SK-N-MC (cell line): ENCODE results near the gene MTMR3.

Experiments
- DNase-seq: peaks from one replicate; pipeline ENCODE4 v3.0.0-alpha.2; 2011; ENCODE audit warnings: low read depth, low spot score
- H3K27ac ChIP-seq: fragments of 200-600 bp; sonication (generic); 2 replicates; pipeline ENCODE4 v1.5.1; 2016; ENCODE audit warnings: mixed run types
- H3K36me3 ChIP-seq: fragments of 200-600 bp; sonication (generic); 2 replicates; pipeline ENCODE4 v1.6.1; 2017; ENCODE audit warnings: antibody characterized with exemption, low read length, mixed read lengths; ENCODE audit not compliant: insufficient read depth
- H3K4me3 ChIP-seq: fragments of 200-600 bp; sonication (generic); 2 replicates; pipeline ENCODE4 v1.5.1; 2016
- H3K9ac ChIP-seq: fragments of 200-600 bp; sonication (generic); 2 replicates; pipeline ENCODE4 v1.8.0; 2017; ENCODE audit warnings: mixed run types, mixed read lengths; ENCODE audit not compliant: insufficient read length
- H3K9me3 ChIP-seq: fragments of 200-600 bp; sonication (generic); 2 replicates; pipeline ENCODE4 v1.6.1; 2017; ENCODE audit warnings: low read depth, mild to moderate bottlenecking, antibody characterized with exemption, low read length, moderate library complexity, mixed read lengths
- EZH2 ChIP-seq: fragments of 200-600 bp; sonication (generic); IDR thresholded peaks from one replicate; pipeline ENCODE4 v1.6.1; 2017; ENCODE audit warnings: antibody characterized with exemption
- FOXP2 ChIP-seq: optimal IDR thresholded peaks from 2 replicates; pipeline ENCODE3; 2011; ENCODE audit warnings: mild to moderate bottlenecking, moderate library complexity; ENCODE audit not compliant: insufficient read depth; ENCODE audit errors: extremely low read length, control extremely low read depth
- POLR2AphosphoS5 ChIP-seq: IDR thresholded peaks from 2 replicates; pipeline ENCODE4 v1.6.1; 2012; ENCODE audit warnings: mild to moderate bottlenecking, low read depth, low read length, borderline replicate concordance

Gene MTMR3

GRCh38 chr22:30031328-30031727, 148.4 kb downstream of the MTMR3 start:
- TF ChIP-seq EZH2 (no peak), POLR2AphosphoS5 (no peak), FOXP2 (no peak)

DNA sequence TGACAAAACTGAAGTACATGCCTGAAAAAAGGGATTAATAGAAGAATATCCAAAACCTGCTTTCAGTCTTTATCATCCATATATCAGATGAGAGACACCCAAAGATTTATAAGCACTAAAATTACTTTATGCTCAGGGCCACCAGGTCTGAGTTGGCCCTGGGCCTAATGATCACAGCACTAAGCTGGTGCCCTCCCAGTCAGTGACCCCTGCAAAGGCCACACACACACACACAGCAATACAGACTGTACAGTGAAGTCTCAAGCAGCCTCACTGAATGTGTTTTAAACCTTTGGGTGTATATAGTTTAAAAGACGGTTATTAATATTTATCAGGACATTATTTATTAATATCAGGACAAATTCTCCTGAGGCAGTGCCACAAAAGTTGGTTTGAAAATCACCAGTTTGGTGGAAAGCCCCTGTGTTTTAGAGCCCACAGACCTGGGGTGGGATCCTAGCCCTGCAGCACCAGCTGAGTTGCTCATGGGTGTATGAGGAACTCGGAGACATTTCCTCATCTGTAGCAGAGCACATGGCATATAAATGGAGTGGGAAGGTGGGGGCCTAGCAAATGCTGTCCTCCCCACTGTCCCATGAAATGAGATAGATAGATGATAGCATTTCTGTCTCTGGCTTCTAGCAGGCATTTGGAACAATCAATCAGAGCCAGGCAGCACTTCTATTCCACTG, 148.9 kb downstream of the MTMR3 start:
- Histone ChIP-seq H3K27ac (no peak overlapping the region), H3K9me3 (no peaks in the 10 kb centered on the region), H3K36me3 (no peaks in the 10 kb centered on the region; the same call in 1 of the 2 replicates), H3K4me3 (no peak overlapping the region), H3K9ac (no peak overlapping the region)
- no peak for DNase-seq
- no peak for TF ChIP-seq FOXP2
- TF ChIP-seq POLR2AphosphoS5 = no peak
- TF ChIP-seq EZH2 = no peak

More at GRCh38 chr22:30031328-30031727, 148.4 kb downstream of the MTMR3 start:
- H3K9ac ChIP-seq = no peak overlapping the region
- no peaks in the 10 kb centered on the region for H3K9me3 ChIP-seq
- DNase-seq = no peak
- peaks cover under 1% of the 10 kb centered on the region; the same call in 1 of the 2 replicates for H3K36me3 ChIP-seq
- no peak overlapping the region for H3K4me3 ChIP-seq
- H3K27ac ChIP-seq = no peak overlapping the region

- DNase-seq = no peak
- Histone ChIP-seq H3K27ac (no peak overlapping the region), H3K4me3 (no peak overlapping the region), H3K36me3 (no peaks in the 10 kb centered on the region), H3K9ac (no peak overlapping the region), H3K9me3 (no peaks in the 10 kb centered on the region)
- TF ChIP-seq POLR2AphosphoS5 (no peak), EZH2 (no peak), FOXP2 (no peak)
Measured at GRCh38 chr22:30033137-30033536, 150.2 kb downstream of the MTMR3 start.

DNA sequence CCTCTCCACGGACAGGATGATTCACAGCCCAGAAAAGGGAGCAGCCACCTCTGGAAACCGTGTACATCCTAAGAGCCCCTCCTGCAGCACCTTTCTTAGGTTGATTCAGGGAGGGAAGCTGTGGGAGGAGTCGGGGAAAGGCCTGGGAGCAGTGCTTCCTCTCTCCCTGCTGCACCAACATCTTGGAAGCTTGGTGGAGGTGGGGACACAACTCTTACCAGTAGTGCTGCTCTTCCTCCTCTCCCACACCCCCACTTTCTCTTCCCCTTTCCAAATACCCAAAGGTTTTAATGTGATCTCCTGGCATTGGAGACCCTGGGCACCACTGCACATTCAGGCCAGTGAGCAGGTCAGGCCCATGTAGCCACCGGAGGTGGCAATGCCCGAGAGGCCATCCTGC, 150.9 kb downstream of the MTMR3 start:
- DNase-seq = no peak
- Histone ChIP-seq H3K9ac (no peak overlapping the region), H3K36me3 (no peaks in the 10 kb centered on the region), H3K9me3 (no peaks in the 10 kb centered on the region), H3K27ac (no peak overlapping the region), H3K4me3 (no peak overlapping the region)
- TF ChIP-seq FOXP2 = no peak

DNA sequence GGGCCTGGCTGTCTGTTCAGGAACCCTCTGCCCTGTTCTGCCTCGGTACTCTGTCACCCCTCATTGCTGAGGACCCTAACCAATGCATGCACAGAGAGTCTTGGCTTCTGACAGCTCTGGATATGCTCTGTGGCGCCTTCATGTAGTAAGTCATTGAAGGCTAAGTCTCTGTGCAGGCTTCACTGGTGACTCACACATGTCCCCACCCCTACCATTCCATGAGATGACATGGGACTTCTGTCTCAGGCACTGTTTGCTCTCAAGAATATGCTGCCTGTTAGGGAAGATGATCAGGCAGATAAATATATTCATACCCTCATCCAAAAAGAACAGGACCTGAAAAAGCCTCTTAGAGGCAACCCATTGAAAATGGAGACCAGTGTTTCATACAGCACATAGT, 153.7 kb downstream of the MTMR3 start:
- Histone ChIP-seq H3K36me3 (no peaks in the 10 kb centered on the region), H3K9me3 (no peaks in the 10 kb centered on the region), H3K9ac (no peak overlapping the region), H3K27ac (no peak overlapping the region), H3K4me3 (no peak overlapping the region)
- no peak for TF ChIP-seq EZH2
- no peak for TF ChIP-seq FOXP2
- no peak for TF ChIP-seq POLR2AphosphoS5
- no peak for DNase-seq

DNA sequence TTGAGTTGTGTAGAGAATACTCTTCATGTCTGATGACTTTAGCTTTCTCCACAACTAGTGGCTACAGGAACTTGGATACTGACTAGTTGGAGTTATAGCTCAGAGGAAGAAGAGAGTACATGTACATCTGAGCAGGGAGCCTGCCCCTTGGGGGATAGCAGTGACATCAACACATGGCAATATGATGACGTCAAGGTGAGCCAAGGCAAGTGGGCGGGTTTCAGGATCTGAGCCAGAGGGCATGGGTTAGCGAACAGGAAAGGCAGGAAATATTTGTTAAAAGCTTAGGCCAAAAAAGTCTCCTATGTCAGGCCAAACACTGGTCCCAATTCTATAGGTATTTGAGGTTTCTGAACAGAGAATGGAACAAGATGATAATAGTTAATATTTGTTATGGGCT, 155.2 kb downstream of the MTMR3 start:
- no peaks in the 10 kb centered on the region for H3K36me3 ChIP-seq
- no peak overlapping the region for H3K4me3 ChIP-seq
- H3K9me3 ChIP-seq = no peaks in the 10 kb centered on the region
- TF ChIP-seq FOXP2 = no peak
- TF ChIP-seq POLR2AphosphoS5 = no peak
- no peak for TF ChIP-seq EZH2
- DNase-seq = no peak
- no peak overlapping the region for H3K27ac ChIP-seq
- H3K9ac ChIP-seq = no peak overlapping the region

GRCh38 chr22:30040499-30041260, 157.7 kb downstream of the MTMR3 start:
- H3K9ac ChIP-seq = no peak overlapping the region
- H3K36me3 ChIP-seq = no peaks in the 10 kb centered on the region
- H3K4me3 ChIP-seq = no peak overlapping the region
- DNase-seq = no peak
- no peak overlapping the region for H3K27ac ChIP-seq
- TF ChIP-seq EZH2 = no peak
- no peak for TF ChIP-seq FOXP2
- no peak for TF ChIP-seq POLR2AphosphoS5
- H3K9me3 ChIP-seq = no peaks in the 10 kb centered on the region

DNA sequence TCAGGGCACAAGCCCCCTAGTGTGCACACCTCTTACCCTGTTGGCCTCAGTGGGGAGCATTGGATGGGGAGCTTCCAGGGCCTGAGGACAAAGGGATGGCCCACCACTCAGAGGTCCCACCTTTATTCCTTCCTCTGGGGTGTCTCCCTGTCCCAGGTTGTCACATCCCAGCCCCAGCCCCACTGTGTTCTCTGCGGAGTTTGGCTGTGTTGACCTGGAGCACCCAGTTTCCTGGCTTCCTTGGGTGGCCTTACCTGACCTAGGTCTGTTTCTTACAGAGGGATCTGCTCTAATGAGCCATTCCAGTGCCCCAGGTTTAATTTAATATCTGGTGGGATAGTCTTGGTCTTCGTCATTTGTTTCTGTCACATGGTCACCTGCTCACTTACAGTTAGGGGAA, 158.5 kb downstream of the MTMR3 start:
- TF ChIP-seq EZH2 = no peak
- Histone ChIP-seq H3K9ac (no peak overlapping the region), H3K27ac (no peak overlapping the region), H3K4me3 (no peak overlapping the region), H3K36me3 (no peaks in the 10 kb centered on the region), H3K9me3 (no peaks in the 10 kb centered on the region)
- DNase-seq = no peak

- no peak for DNase-seq
- Histone ChIP-seq H3K4me3 (no peak overlapping the region), H3K9ac (no peak overlapping the region), H3K9me3 (no peaks in the 10 kb centered on the region), H3K36me3 (no peaks in the 10 kb centered on the region), H3K27ac (no peak overlapping the region)
- no peak for TF ChIP-seq FOXP2
- no peak for TF ChIP-seq EZH2
- TF ChIP-seq POLR2AphosphoS5 = no peak
Measured at GRCh38 chr22:30041881-30042280, 158.9 kb downstream of the MTMR3 start.
